ENCODE measurements around the gene KCTD21.

Gene KCTD21

DNA sequence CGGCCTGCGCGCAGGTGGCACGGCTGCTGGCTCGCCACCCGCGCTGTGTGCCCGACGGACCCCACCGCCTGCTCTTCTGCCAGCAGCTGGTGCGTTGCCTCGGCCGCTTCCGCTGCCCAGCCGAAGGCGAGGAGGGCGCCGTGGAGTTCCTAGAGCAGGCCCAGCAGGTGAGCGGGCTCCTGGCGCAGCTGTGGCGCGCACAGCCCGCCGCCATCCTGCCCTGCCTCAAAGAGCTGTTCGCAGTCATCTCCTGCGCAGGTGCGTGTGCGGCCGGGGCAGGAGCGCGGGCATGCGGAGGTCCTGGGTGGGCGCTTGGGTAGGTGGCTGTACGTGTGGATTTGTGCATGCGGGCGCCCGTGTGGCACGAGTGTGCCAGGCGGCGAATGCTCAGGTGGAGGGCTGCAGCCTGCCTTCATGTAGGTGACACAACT lies 8.2 kb upstream of the KCTD21 start:
- no peak overlapping the region for H3K27ac Mint-ChIP-seq
- H3K4me1 Mint-ChIP-seq: peaks cover 33% of the 10 kb centered on the region
- DNase-seq (ENCODE audit: low spot score in 2 of 2) (no peak), ATAC-seq (no peak)
- no peak overlapping the region for H3K4me3 Mint-ChIP-seq
- no peaks in the 10 kb centered on the region for H3K36me3 Mint-ChIP-seq
- H3K9me3 Mint-ChIP-seq: no peaks in the 10 kb centered on the region

DNA sequence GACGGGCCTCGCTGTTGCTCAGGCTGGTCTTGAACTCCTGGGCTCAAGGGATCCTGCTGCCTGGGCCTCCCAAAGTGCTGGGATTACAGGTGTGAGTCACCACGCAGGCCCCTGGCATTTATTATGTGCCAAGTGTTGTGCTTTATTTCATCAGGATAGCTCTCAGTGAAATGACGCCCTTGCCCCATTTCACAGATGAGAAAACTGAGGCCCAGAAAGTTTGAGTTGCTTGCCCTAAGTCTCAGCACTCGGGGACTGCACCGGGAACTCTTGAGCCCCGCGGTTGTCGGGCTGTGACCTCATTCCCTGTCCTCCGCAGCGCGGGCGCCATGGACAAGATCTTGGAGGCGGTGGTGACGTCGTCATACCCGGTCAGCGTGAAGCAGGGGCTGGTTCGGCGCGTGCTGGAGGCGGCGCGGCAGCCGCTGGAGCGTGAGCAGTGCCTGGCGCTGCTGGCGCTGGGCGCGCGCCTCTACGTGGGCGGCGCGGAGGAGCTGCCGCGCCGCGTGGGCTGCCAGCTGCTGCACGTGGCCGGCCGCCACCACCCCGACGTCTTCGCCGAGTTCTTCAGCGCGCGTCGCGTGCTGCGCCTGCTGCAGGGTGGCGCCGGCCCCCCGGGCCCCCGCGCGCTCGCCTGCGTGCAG lies 7.6 kb upstream of the KCTD21 start:
- Mint-ChIP-seq H3K4me3 (no peak overlapping the region), H3K36me3 (no peaks in the 10 kb centered on the region), H3K27ac (no peak overlapping the region), H3K4me1 (peaks cover 32% of the 10 kb centered on the region), H3K9me3 (no peaks in the 10 kb centered on the region)
- DNase-seq (ENCODE audit: low spot score in 2 of 2): no peak
- no peak for ATAC-seq

DNA sequence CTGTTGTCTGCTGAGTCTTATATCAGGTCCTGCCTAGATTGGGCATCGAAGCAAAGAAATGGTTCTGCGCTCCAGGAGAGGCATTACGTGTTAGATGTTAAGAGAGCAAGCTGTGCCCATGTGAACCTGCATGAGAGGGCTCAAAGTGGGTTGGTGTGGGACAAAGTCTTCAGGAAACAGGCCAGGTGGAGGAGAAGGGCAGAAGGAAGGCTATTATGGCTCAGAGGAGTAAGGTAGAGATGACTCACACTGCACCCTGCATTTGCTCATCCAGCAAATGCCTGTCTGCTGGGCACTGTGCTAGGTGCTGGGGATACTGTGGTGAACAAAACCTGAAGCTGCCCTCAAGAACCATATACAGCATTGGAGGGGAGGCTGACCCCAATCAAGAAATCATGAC lies 6.1 kb upstream of the KCTD21 start:
- peaks cover 46% of the 10 kb centered on the region for H3K4me1 Mint-ChIP-seq
- H3K27ac Mint-ChIP-seq: peak overlapping the region; percentile 53
- H3K4me3 Mint-ChIP-seq: no peak overlapping the region
- ATAC-seq: no peak
- DNase-seq (ENCODE audit: low spot score in 2 of 2): no peak
- no peaks in the 10 kb centered on the region for H3K9me3 Mint-ChIP-seq
- H3K36me3 Mint-ChIP-seq: no peaks in the 10 kb centered on the region

DNA sequence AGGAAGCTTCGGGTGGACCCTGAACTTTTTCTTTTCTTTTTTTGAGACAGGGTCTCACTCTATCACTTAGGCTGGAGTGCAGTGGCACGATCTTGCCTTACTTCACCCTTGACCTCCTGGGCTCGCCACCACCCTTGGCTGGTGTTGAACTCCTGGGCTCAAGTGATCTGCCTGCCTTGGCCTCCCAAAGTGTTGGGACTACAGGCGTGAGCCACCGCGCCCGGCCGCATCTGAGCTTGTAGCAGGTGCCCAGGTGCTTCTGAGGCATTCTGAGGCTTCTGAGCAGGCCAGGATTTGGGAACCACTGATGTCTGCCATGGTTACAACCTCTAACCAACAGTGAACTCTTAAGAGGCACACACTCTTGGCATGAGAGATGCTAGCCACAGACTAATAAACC lies 5.4 kb upstream of the KCTD21 start:
- ATAC-seq (no peak), DNase-seq (ENCODE audit: low spot score in 2 of 2) (no peak)
- peaks cover 50% of the 10 kb centered on the region for H3K4me1 Mint-ChIP-seq
- H3K9me3 Mint-ChIP-seq: no peaks in the 10 kb centered on the region
- H3K4me3 Mint-ChIP-seq: no peak overlapping the region
- no peaks in the 10 kb centered on the region for H3K36me3 Mint-ChIP-seq
- H3K27ac Mint-ChIP-seq: peak overlapping the region; percentile 53

GRCh38 chr11:78192911-78193351 lies 4.5 kb upstream of the KCTD21 start:
- ATAC-seq (no peak), DNase-seq (ENCODE audit: low spot score in 2 of 2) (no peak)
- Mint-ChIP-seq H3K36me3 (peaks cover 6% of the 10 kb centered on the region), H3K27ac (peak overlapping the region; percentile 53), H3K4me3 (no peak overlapping the region), H3K4me1 (peaks cover 52% of the 10 kb centered on the region), H3K9me3 (no peaks in the 10 kb centered on the region)

DNA sequence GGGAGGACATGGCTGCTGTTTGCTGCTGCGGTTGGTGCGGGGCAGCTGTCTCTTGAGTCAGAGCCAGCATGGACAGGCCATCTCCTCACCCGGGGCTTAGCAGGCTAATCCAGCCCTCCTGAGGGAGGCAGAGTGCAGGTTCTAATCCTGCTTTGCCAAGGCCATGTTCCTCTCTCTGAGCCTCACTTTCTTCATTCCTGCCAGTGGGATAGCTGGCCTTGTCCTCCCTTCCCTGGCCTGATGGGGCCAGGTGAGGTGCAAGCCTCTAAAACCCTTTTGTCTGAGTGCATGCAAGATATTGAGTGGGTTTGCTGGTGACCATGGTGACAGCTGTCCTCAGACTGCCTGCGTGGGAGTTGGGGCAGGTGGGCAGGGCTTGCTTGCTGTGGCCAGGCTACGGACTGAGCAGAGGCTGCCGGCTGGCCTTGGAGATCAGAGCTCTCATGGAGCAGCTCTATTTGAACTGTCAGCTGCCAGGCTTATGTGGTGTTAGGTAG lies 3.8 kb upstream of the KCTD21 start:
- ATAC-seq (no peak), DNase-seq (ENCODE audit: low spot score in 2 of 2) (no peak)
- peaks cover 9% of the 10 kb centered on the region for H3K36me3 Mint-ChIP-seq
- no peak overlapping the region for H3K4me3 Mint-ChIP-seq
- peak overlapping the region; percentile 53 for H3K27ac Mint-ChIP-seq
- peaks cover 58% of the 10 kb centered on the region for H3K4me1 Mint-ChIP-seq
- H3K9me3 Mint-ChIP-seq: no peaks in the 10 kb centered on the region

GRCh38 chr11:78190871-78191538 lies 2.6 kb upstream of the KCTD21 start:
- peaks cover 68% of the 10 kb centered on the region for H3K4me1 Mint-ChIP-seq
- H3K4me3 Mint-ChIP-seq: no peak overlapping the region
- ATAC-seq (no peak), DNase-seq (ENCODE audit: low spot score in 2 of 2) (no peak)
- H3K27ac Mint-ChIP-seq: peak overlapping the region; percentile 94
- H3K36me3 Mint-ChIP-seq: peaks cover 9% of the 10 kb centered on the region
- no peaks in the 10 kb centered on the region for H3K9me3 Mint-ChIP-seq

DNA sequence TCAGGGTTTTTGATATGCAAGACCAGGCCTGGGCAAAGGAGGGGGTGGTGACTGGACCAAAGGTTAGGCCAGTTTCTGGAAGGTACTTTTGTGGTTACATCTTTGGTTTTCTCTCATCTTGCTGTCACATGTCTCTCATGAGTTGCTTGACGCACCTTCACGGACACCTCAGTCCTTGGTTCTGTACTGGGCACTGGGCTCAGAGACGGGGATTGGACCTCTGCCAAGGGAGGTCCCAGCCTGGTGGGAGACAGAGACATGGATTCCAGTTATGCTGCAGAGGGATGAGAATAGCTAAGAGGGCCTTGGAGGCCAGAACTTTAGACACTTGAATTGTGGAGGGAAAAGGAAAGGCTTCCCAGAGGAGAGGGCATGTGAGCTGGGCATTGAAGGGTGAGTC lies 1.9 kb upstream of the KCTD21 start:
- Mint-ChIP-seq H3K9me3 (no peaks in the 10 kb centered on the region), H3K4me1 (peaks cover 68% of the 10 kb centered on the region), H3K27ac (peak overlapping the region; percentile 94), H3K4me3 (peak overlapping the region; percentile 96), H3K36me3 (peaks cover 9% of the 10 kb centered on the region)
- DNase-seq (ENCODE audit: low spot score in 2 of 2): no peak
- no peak for ATAC-seq

GRCh38 chr11:78189851-78190250 lies 1.4 kb upstream of the KCTD21 start:
- Mint-ChIP-seq H3K36me3 (peaks cover 9% of the 10 kb centered on the region), H3K9me3 (no peaks in the 10 kb centered on the region), H3K4me1 (peaks cover 64% of the 10 kb centered on the region), H3K27ac (peak overlapping the region; percentile 94), H3K4me3 (peak overlapping the region; percentile 96)
- DNase-seq (ENCODE audit: low spot score in 2 of 2) (no peak), ATAC-seq (no peak)

GRCh38 chr11:78189174-78189724 lies 823 bp upstream of the KCTD21 start:
- no peak for ATAC-seq
- H3K27ac Mint-ChIP-seq: peak overlapping the region; percentile 94

DNA sequence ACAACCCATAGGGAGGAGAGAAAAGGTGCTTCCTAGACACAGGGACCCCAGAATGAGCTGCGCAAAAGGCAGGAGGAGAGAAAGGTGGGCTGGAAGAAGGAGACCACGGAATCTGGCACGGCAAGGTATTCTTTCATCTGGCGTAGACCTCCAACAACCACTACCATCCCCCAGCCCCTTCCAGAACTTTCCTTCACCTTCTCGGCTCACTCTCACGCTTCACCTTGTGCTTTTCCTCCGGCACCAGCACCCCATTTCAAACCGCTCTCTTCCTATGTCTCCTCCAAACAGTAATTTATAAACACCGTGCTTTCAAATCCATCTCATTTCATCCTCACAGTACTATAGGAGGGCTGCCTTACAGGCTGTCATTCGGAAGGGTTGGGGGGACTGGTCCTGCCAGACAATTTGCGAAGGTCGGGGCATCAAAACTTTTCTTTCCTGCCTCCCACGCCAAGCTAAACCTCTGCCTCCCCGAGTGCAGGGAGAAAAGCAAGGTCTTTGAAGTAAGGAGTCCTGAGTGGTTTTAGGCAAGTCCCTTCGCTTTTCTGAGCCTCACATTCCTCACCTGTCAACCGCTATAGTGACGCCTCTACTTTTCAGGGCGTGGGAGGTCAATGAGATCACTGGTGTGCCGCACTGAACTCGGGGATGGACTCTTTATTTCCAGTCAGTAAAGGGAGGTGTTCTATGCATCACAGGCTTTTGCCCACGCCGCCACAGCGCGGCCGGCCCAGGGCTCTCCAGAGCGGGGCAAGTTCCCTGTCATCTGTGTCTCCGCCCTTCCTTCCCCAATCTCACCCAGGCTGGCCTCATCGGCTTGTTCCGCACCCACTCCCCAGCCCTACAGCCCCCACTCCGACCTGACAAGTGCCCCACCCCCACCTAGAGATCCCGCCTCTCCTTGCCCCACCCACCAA lies 800 bp downstream of the KCTD21 start:
- peaks cover 52% of the 10 kb centered on the region for H3K4me1 Mint-ChIP-seq
- peak in 1 of 2 donors; percentile 65 for DNase-seq (ENCODE audit: low spot score in 2 of 2)

More at GRCh38 chr11:78189174-78189724, 823 bp upstream of the KCTD21 start:
- peaks cover 58% of the 10 kb centered on the region for H3K4me1 Mint-ChIP-seq
- peaks cover 9% of the 10 kb centered on the region for H3K36me3 Mint-ChIP-seq
- no peak for DNase-seq (ENCODE audit: low spot score in 2 of 2)
- peak overlapping the region; percentile 96 for H3K4me3 Mint-ChIP-seq
- no peaks in the 10 kb centered on the region for H3K9me3 Mint-ChIP-seq

DNA sequence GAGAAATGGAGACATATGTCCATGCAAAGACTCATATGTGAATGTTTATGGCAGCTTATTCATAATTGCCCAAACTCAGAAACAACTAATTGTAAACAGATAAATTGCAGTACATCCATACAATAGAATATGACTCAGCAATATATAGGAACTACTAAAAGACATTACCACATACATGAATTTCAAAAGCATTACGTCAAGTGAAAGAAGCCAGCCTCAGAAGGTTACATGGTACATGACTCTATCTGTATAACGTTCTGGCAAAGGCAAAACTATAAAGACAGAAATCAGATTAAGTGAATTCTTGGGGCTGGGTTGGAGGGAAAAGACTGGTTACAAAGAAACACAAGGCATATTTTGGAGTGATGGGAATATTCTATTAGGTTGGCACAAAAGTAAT lies 7.2 kb downstream of the KCTD21 start:
- ATAC-seq (no peak), DNase-seq (ENCODE audit: low spot score in 2 of 2) (no peak)
- peaks cover 2% of the 10 kb centered on the region for H3K9me3 Mint-ChIP-seq
- peaks cover 4% of the 10 kb centered on the region for H3K36me3 Mint-ChIP-seq
- H3K4me1 Mint-ChIP-seq: peaks cover 12% of the 10 kb centered on the region
- no peak overlapping the region for H3K27ac Mint-ChIP-seq
- no peak overlapping the region for H3K4me3 Mint-ChIP-seq

More for the DNA sequence above, 800 bp downstream of the KCTD21 start:
- peaks cover 9% of the 10 kb centered on the region for H3K36me3 Mint-ChIP-seq
- peak overlapping the region; percentile 96 for H3K4me3 Mint-ChIP-seq
- H3K9me3 Mint-ChIP-seq: no peaks in the 10 kb centered on the region
- ATAC-seq: peak; percentile 85
- H3K27ac Mint-ChIP-seq: peak overlapping the region; percentile 94

DNA sequence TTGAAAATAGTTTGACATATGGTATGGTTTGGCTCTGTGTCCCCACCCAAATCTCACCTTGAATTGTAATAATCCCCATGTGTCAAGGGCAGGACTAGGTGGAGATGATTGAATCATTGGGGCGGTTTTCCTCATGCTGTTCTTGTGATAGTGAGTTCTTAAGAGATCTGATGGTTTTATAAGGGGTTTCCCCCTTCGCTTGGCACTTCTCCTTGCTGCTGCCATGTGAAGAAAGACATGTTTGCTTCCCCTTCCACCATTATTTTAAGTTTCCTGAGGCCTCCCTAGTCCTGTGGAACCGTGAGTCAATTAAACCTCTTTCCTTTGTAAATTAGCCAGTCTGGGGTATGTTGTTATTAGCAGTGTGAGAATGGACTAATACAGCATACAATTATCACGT lies 7.7 kb downstream of the KCTD21 start:
- H3K27ac Mint-ChIP-seq: no peak overlapping the region
- DNase-seq (ENCODE audit: low spot score in 2 of 2): no peak
- H3K4me3 Mint-ChIP-seq: no peak overlapping the region
- H3K4me1 Mint-ChIP-seq: peaks cover 12% of the 10 kb centered on the region
- ATAC-seq: no peak
- H3K9me3 Mint-ChIP-seq: peaks cover 4% of the 10 kb centered on the region
- H3K36me3 Mint-ChIP-seq: peaks cover 7% of the 10 kb centered on the region

DNA sequence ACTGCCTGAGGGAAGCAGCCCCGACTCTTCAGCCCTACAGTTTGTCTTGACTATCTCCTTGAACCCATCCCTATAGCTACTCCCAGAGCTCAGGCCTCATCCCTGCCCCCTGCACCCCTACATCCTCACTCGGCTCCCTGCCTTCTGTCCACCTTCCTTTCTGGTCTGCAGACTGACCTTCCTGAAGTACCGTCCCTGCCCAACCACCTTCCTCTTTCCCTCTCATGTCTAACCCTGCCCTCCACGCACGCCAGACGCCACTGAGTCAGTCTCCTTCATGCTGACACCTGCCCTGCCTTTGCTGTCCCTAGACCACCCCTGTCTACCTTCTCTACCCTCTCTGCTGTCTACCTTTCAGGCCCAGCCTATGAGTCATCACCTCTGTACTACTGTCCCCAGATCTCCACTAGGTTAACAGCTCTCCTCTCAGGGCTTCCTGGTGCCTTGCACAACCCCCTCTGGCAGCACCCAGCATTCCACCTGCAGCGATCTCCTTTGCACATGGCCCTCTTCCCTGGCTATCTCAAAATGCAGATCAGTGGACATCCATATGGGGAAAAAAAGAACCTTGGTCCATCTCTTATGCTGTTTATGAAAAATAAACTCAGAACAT lies 8.9 kb downstream of the KCTD21 start:
- no peak for ATAC-seq
- H3K4me1 Mint-ChIP-seq: peaks cover 12% of the 10 kb centered on the region
- peaks cover 4% of the 10 kb centered on the region for H3K9me3 Mint-ChIP-seq
- H3K4me3 Mint-ChIP-seq: no peak overlapping the region
- peak overlapping the region; percentile 33 for H3K27ac Mint-ChIP-seq
- peaks cover 7% of the 10 kb centered on the region for H3K36me3 Mint-ChIP-seq
- DNase-seq (ENCODE audit: low spot score in 2 of 2): no peak

DNA sequence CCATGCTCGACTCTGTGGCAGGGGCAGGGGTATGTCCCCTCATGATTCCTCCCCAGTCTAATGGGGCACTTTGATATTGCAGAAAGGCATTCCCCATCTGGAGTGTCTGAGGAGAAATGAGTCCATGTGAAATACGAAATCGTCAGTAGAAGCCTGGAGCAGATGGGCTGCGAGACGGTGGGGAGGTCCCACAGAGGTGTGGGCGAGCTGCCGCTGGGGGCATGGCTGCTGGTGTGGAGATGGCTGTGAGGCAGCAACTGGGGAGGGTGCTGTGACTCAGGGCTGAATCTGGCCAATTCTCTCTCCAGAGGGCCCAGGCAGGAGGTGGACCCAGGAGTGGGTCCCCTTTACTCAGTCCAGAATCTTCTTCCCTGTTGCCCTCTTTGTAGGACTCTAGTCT lies 11.2 kb downstream of the KCTD21 start:
- no peak overlapping the region for H3K4me3 Mint-ChIP-seq
- no peak overlapping the region for H3K27ac Mint-ChIP-seq
- peaks cover 4% of the 10 kb centered on the region for H3K9me3 Mint-ChIP-seq
- H3K4me1 Mint-ChIP-seq: peaks cover 6% of the 10 kb centered on the region
- peaks cover 7% of the 10 kb centered on the region for H3K36me3 Mint-ChIP-seq
- no peak for ATAC-seq
- no peak for DNase-seq (ENCODE audit: low spot score in 2 of 2)
